IPS-18c (cell line): ENCODE results near the gene CYP2B6.
"Not testable (repeated sequence)": the region's sequence is repeated elsewhere in the genome, so short reads cannot be mapped to it uniquely, and the experiment has no call there.

Experiments used
- H3K4me3 ChIP-seq: 2 replicates; pipeline ENCODE4 v1.7.0; 2013; ENCODE audit warnings: low read depth, mild to moderate bottlenecking, low read length, moderate library complexity; ENCODE audit not compliant: insufficient read depth
- H3K9me3 ChIP-seq: one replicate; pipeline ENCODE4 v1.6.1; 2013; ENCODE audit warnings: mild to moderate bottlenecking, low read length, moderate library complexity; ENCODE audit not compliant: control insufficient read depth, insufficient read depth

CYP2B6 gene

DNA sequence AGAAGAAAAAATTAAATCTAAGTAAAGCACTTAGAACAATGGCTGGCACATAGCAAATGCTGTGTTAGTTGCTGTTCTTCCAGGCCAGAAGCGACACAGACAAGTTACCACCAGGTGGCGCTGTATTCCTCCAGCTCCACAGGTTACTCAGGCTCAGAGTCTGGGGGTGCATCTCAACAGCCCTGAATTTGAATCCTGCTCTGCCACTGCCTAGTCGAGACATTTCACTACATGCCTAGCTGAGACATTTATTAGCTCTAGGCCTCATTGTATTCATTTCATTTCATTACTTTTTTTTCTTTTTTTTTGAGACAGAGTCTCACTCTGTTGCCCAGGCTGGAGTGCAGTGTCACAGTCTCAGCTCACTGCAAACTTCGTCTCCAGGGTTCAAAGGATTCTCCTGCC is 16.4 kb upstream of the CYP2B6 start:
- Histone ChIP-seq H3K9me3 (peaks cover 9% of the 10 kb centered on the region), H3K4me3 (no peak overlapping the region)

DNA sequence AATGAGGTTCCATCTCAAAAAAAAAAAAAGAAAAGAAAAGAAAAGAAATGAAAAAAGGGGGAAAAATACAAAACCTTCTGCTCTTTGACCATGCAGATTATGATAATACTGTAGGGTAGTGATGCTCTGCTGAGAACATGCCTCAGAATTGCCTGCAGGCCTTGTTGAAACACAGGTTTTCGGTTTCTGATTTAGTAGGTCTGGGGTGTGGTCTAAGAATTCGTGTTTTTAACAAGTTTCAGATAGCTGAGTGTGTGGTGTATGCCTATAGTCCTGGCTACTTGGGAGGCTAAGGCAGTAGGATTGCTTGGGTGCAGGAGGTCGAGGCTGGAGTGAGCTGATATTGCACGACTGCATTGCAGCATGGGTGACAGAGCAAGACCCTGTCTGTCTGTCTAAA is 14.9 kb upstream of the CYP2B6 start:
- H3K4me3 ChIP-seq = no peak overlapping the region
- peaks cover 9% of the 10 kb centered on the region for H3K9me3 ChIP-seq

DNA sequence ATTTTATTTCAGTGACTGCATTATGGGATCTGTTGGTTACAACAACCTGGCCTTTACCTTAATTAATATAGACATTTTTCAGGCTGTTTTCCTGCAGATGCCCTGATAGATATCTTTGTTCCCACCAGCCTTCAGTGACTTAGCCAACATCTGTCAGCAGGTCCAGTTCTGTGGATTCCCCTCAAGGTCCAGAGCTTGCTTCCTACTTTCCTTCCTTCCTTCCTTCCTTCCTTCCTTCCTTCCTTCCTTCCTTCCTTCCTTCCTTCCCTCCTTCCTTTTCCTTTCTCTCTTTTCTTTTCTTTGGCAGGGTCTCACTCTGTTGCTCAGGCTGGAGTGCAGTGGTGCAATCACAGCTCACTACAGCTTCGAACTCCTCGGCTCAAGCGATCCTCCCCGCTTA is 14.4 kb upstream of the CYP2B6 start:
- peaks cover 4% of the 10 kb centered on the region for H3K9me3 ChIP-seq
- no peak overlapping the region for H3K4me3 ChIP-seq

DNA sequence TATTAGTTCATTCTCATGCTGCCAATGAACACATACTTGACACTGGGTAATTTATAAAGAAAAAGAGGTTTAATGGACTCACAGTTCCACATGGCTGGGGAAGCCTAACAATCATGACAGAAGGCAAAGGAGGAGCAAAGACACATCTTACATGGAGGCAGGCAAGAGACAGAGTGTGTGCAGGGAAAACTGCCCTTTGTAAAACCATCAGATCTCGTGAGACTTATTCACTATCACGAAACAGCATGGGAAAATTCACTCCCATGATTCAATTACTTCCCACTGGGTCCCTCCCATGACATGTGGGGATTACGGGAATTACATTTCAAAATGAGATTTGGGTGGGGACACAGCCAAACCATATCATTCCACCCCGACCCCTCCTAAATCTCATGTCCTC is 11.3 kb upstream of the CYP2B6 start:
- H3K4me3 ChIP-seq, H3K9me3 ChIP-seq: not testable (repeated sequence)

DNA sequence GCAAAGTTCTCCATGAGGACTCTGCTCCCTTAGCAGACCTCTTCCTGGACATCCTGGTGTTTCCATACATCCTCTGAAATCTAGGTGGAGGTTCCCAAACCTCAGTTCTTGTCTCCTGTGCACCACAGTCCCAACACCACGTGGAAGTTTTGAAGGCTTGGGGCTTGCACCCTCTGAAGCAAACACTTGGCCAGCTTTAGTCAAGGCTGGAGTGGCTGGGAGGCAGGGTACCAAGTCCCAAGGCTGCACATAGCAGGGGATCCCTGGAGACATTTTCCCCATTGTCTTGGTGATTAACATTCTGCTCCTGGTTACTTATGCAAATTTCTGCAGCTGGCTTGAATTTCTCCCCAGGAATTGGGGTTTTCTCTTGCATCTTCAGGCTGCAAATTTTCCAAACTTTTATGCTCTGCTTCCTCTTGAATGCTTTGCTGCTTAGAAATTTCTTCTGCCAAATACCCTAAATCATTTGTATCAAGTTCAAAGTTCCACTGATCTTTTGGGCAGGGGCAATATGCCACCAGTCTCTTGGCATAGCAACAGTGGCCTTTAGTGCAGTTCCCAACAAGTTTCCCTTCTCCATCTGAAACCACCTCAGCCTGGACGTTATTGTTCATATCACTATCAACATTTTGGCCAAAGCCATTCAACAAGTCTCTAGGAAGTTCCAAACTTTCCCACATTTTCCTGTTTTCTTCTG is 10.2 kb upstream of the CYP2B6 start:
- H3K9me3 ChIP-seq, H3K4me3 ChIP-seq: not testable (repeated sequence)

DNA sequence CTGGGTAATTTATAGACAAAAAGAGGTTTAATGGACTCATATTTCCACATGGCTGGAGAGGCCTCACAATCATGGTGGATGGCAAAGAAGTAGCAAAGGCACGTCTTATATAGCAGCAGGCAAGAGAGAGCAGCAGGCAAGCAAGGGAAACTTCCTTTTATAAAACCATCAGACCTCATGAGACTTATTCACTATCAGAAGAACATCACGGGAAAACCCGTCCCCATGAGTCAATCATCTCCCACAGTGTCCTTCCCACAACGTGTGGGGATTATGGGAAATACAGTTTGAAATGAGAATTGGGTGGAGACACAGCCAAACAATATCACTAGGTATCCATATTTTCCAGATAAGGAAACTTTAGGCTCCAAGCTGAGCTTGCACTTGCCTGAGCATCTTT is 9.5 kb upstream of the CYP2B6 start:
- no peaks in the 10 kb centered on the region for H3K9me3 ChIP-seq
- no peak overlapping the region for H3K4me3 ChIP-seq

DNA sequence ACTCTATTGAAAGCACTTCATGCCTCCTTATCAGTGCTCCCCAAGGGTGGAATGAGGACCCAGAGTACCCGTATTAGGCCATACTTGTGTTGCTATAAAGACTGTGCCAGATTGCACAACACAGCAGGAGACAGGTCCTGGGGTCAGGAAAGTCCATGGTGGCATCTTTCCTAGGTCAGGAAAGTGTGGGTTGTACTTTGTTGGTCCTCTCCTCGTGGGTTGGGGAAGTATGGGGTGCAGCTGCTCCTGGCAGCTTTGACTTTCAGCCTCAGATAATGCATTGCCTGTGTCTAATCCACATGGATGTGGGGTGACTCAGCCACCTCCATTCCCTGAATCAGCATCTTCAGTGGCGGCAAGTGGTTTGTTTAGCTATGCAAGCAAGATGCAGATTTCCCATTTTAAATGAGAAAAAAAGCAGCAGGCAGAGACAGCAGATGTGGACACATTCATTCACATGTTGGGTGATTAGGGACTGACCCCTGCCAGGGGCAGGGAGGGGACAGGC is 8.4 kb upstream of the CYP2B6 start:
- H3K9me3 ChIP-seq = no peaks in the 10 kb centered on the region
- no peak overlapping the region for H3K4me3 ChIP-seq

DNA sequence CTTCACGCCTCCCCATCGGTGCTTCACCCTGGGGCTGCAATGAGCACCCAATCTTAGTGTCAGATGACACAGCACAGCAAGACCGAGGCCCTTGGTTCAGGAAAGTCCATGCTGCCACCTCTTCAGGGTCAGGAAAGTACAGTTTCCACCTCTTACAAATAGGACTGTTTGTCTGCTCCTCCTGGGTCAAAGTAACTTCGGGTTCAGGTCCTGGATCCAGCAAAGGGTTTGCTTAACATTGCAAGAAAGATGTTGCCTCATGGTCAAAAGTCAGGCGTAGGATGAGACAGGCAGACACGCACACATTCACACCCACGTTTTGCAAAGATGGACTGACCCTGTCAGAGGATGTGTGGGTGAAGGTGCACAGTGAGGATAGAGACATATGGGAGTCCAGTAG is 1.6 kb upstream of the CYP2B6 start:
- H3K9me3 ChIP-seq = no peaks in the 10 kb centered on the region
- no peak overlapping the region for H3K4me3 ChIP-seq

DNA sequence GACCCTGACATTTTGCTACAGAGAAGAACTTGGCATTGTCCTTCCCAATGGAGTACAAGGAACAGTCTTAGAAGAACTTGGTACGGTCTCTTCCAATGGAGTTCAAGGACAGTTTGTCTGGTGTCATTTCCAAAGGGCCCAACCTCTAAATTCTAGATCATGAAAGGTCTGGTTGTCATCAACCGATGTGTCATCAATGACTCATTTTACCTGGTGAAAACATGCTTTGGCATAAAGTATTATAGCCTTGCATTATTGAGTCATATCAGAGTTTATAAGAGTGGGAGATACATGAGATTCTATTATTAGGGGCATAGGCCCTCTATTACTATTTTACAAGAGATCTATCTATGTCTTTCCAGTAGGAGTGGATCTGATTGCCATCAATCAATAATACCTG is 4.3 kb downstream of the CYP2B6 start:
- no peak overlapping the region for H3K4me3 ChIP-seq
- H3K9me3 ChIP-seq = peaks cover 2% of the 10 kb centered on the region

DNA sequence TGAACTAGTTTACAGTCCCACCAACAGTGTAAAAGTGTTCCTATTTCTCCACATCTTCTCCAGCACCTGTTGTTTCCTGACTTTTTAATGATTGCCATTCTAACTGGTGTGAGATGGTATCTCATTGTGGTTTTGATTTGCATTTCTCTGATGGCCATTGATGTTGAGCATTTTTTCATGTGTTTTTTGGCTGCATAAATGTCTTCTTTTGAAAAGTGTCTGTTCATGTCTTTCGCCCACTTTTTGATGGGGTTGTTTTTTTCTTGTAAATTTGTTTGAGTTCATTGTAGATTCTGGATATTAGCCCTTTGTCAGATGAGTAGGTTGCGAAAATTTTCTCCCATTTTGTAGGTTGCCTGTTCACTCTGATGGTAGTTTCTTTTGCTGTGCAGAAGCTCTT is 7.9 kb downstream of the CYP2B6 start:
- not testable (repeated sequence) for H3K9me3 ChIP-seq, H3K4me3 ChIP-seq

DNA sequence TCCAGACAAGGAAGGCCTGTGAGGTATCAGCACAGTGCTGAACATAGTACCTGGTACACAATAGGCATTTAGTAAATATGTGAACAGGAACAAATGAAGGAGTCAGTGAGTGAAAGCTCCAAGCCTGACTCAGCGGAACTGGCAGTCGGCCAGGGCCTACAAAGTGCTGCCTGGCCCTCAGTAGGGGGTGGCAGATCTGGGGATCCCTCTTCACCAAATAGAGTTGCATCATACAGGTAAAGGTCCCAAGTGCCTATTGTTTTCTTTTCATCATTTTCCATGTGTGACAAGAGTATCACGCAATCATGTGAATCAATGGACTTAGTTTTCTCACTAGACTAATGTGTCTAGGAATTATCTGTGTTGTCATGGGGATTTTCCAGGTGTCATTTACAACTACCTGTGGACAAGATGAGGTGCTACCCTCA is 9.2 kb downstream of the CYP2B6 start:
- Histone ChIP-seq H3K9me3 (peaks cover 2% of the 10 kb centered on the region), H3K4me3 (no peak overlapping the region)

DNA sequence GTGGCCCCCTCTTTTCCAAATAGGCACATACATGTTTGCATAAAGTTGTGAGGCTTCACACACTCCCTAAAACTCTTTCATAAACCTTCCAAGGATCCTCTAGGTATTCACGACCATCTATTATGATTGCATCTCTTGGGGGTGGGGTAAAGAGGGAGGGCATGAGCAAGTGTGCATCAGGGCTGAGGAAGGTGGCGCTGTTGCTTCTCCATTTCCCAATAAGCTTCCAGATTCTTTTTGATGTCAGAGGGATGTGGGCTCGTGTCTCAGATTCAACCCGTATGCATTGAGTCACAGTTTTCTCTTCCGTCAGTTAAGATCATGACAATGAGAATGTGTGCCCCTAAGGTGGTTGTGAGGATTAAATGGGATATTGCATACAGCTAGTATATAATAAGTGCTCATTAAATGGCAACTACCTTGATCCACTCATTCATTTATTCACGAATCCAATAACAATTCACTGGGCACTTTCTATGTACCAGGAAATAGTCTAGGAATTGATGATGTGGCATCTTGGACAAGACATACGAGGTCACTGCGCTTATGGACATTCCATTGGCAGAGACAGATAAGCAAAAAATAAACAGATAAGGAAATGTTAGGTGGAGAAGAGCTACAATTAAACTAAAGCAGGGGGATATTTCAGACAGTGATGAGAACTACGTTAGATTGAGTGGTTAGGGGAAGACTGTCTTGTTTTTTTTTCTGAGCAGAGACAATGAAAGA is 10.3 kb downstream of the CYP2B6 start:
- no peak overlapping the region for H3K4me3 ChIP-seq
- peaks cover 2% of the 10 kb centered on the region for H3K9me3 ChIP-seq

DNA sequence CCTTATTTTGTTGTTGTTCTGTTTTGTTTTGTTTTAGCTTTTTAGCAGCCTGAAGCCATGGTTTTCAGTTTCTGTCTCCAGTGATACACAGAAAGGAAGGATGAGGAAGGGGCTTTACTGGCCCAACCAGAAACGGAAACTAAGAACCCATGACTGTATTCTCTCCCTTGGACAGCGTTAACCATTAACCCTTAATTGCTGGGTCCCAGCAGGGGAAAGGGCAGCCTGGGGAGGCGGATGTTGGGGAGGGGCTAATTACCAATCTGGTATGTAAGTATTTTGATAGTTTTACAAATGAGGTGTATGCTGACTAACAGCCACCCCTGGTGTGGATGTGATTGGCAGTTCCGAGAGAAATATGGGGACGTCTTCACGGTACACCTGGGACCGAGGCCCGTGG is 12.6 kb downstream of the CYP2B6 start:
- H3K9me3 ChIP-seq, H3K4me3 ChIP-seq: not testable (repeated sequence)

DNA sequence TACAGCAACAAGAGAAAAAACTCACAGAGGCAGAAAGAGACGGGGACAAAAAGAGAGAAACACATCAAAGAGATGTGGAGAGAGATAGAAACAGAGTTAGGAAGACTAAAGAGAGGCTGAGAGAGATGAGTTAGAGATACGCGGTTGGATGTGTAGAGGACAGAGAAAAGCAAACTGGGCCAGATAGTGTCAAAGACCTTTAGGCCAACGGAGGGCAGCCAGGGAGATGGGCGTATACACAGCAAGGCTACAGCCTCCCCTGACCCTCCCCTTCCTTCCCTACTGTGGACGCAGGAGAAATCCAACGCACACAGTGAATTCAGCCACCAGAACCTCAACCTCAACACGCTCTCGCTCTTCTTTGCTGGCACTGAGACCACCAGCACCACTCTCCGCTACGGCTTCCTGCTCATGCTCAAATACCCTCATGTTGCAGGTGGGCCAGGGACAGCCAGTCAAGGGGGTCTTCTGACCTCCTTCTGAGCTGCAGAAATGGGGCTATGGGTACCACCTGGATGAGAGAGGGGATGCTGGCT is 18.7 kb downstream of the CYP2B6 start:
- H3K9me3 ChIP-seq = no peaks in the 10 kb centered on the region

DNA sequence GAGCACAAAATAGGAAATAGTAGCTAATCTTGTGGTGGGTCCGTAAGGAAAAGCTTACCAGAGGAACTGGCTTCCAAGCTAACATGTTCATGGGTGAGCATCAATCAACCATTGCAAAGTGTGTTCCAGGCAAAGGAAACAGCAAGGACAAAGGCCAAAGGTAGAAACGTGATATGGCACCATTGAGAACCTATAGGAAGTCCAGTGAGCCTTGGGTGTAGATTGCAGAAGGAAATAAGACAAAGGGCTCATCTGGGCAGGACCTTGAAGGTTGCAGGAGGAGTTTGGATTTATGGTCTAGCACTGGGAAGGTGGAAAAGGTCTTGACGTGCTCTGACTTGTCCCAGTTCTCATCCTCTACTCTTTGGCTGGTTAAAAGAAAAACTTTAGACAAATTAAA is 22.3 kb downstream of the CYP2B6 start:
- Histone ChIP-seq H3K9me3 (no peaks in the 10 kb centered on the region), H3K4me3 (no peak overlapping the region)

More for the DNA sequence above, 18.7 kb downstream of the CYP2B6 start:
- no peak overlapping the region for H3K4me3 ChIP-seq

DNA sequence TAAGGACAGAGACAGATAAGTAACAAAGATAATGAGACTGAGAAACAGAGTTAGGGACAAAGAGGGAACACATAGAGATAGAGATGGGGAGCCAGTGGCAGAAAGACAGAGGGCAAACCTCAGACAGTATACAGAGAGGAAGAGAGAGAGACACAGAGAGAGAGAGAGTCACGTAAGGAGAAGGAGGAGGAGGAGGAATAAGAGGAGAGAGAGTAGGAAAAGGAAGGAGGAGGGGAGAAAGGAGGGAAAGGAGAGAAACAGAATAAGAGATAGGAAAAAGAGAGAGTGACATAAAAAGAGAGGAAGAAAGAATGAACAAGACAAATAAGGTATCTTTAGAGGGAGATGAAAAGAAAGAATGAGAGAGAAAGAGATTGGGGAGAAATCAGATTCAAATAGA is 23.6 kb downstream of the CYP2B6 start:
- Histone ChIP-seq H3K9me3 (no peaks in the 10 kb centered on the region), H3K4me3 (no peak overlapping the region)

DNA sequence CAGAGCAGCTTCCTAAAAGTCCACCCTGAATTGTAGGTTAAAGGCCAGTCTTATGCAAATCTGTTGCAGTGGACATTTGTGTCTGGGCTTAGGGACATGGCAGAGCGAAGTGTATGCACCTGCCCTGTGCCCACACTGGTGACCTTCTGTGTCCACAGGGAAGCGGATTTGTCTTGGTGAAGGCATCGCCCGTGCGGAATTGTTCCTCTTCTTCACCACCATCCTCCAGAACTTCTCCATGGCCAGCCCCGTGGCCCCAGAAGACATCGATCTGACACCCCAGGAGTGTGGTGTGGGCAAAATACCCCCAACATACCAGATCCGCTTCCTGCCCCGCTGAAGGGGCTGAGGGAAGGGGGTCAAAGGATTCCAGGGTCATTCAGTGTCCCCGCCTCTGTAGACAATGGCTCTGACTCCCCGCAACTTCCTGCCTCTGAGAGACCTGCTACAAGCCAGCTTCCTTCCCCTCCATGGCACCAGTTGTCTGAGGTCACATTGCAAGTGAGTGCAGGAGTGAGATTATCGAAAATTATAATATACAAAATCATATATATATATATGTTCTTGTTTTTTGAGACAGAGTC is 25.5 kb downstream of the CYP2B6 start:
- no peak overlapping the region for H3K4me3 ChIP-seq
- no peaks in the 10 kb centered on the region for H3K9me3 ChIP-seq

DNA sequence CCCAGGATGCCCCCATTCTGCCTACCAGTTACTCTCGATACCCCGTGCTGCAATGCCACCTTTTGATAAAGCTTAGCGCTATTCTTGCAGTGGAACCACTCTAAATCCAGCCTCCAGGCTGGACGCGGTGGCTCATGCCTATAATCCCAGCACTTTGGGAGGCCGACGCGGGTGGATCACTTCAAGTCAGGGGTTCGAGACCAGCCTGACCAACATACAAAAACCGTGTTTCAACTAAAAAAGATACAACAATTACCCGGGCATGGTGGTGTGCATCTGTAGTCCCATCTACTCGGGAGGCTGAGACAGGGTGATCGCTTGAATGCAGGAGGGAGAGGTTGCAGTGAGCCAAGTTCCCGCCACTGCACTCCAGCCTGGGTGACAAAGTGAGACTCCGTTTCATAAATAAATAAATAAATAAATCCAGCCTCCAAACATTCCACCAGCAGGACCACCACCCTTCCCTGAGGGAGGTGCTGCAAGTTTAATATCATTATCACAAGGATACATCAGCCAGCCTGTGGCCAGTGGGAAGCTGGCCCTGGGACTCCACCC is 27.7 kb downstream of the CYP2B6 start:
- H3K4me3 ChIP-seq = no peak overlapping the region

More for the DNA sequence above, 27.7 kb downstream of the CYP2B6 start:
- peaks cover 2% of the 10 kb centered on the region for H3K9me3 ChIP-seq
